WTC11 (cell line): ENCODE results near the gene DHRS9. TPM values are rescaled to one million over a fixed set of nuclear protein-coding genes. Genes with fewer than 3 reads are reported as not detected.

Experiments
- ATAC-seq: fragments of 200-7000 bp; cut with Tn5 transposase; 2 replicates; pipeline ENCODE4 v1.10.0; 2021; ENCODE audit warnings: mild to moderate bottlenecking, moderate library complexity
- CTCF ChIA-PET: fragments of 300-600 bp; sonication (Branson Sonifier 250); formaldehyde crosslinking; loops from one replicate; lab custom pipeline; 2021; ENCODE audit warnings: antibody characterized with exemption; lab: Charles Lee
- POLR2A ChIA-PET: fragments of 350-600 bp; sonication (Branson Sonifier 250); formaldehyde crosslinking; loops from one replicate; lab custom pipeline; 2021; ENCODE audit warnings: antibody characterized with exemption; lab: Charles Lee
- DNase-seq: peaks from one replicate; pipeline ENCODE4 v3.0.0; 2021; ENCODE audit warnings: low spot score
- H3K27ac Mint-ChIP-seq: 2 replicates; pipeline ENCODE4 v1.8.0; 2021; ENCODE audit warnings: mixed read lengths
- H3K27me3 Mint-ChIP-seq: 2 replicates; pipeline ENCODE4 v1.8.0; 2021; ENCODE audit warnings: low read depth, mild to moderate bottlenecking, moderate library complexity, mixed read lengths
- H3K36me3 Mint-ChIP-seq: 2 replicates; pipeline ENCODE4 v1.8.0; 2021; ENCODE audit warnings: mixed read lengths
- H3K4me1 Mint-ChIP-seq: 2 replicates; pipeline ENCODE4 v1.8.0; 2022; ENCODE audit warnings: mixed read lengths
- H3K4me3 Mint-ChIP-seq: 2 replicates; pipeline ENCODE4 v1.8.0; 2021; ENCODE audit warnings: mild to moderate bottlenecking, moderate library complexity, mixed read lengths
- H3K9me3 Mint-ChIP-seq: 2 replicates; pipeline ENCODE4 v1.8.0; 2021; ENCODE audit warnings: mixed read lengths
- AFF4 ChIP-seq: sonication (generic); formaldehyde crosslinking; IDR thresholded peaks from 2 replicates; pipeline ENCODE4 v1.8.1; 2023; ENCODE audit warnings: mild to moderate bottlenecking, missing genetic modification reagents, borderline replicate concordance
- ARID4B ChIP-seq: sonication (generic); formaldehyde crosslinking; IDR thresholded peaks from 2 replicates; pipeline ENCODE4 v1.8.0; 2023; ENCODE audit warnings: missing genetic modification reagents, mild to moderate bottlenecking, borderline replicate concordance
- ATF1 ChIP-seq: sonication (generic); formaldehyde crosslinking; IDR thresholded peaks from 2 replicates; pipeline ENCODE4 v1.8.1; 2023; ENCODE audit warnings: mild to moderate bottlenecking, moderate library complexity, missing genetic modification reagents
- ATF3 ChIP-seq: sonication (generic); formaldehyde crosslinking; conservative IDR thresholded peaks from 2 replicates; pipeline ENCODE4 v1.8.1; 2022; ENCODE audit warnings: mild to moderate bottlenecking, missing genetic modification reagents
- ELF4 ChIP-seq: sonication (generic); formaldehyde crosslinking; IDR thresholded peaks from 2 replicates; pipeline ENCODE4 v1.8.1; 2022; ENCODE audit warnings: low read depth, mild to moderate bottlenecking, moderate library complexity, missing genetic modification reagents
- ETV6 ChIP-seq: sonication (generic); formaldehyde crosslinking; IDR thresholded peaks from 2 replicates; pipeline ENCODE4 v1.8.1; 2022; ENCODE audit warnings: mild to moderate bottlenecking, missing genetic modification reagents
- GABPB1 ChIP-seq: sonication (generic); formaldehyde crosslinking; IDR thresholded peaks from 2 replicates; pipeline ENCODE4 v1.8.1; 2023; ENCODE audit warnings: mild to moderate bottlenecking, missing genetic modification reagents
- GTF2I ChIP-seq: fragments of 250-450 bp; sonication (Bioruptor Pico); conservative IDR thresholded peaks from 2 replicates; pipeline ENCODE4 v1.4.0; 2021; ENCODE audit warnings: mild to moderate bottlenecking
- HMGA2 ChIP-seq: fragments of 250-450 bp; sonication (Bioruptor Pico); IDR thresholded peaks from 2 replicates; pipeline ENCODE4 v1.4.0; 2021; ENCODE audit warnings: mild to moderate bottlenecking, moderate library complexity
- HMGXB4 ChIP-seq: sonication (generic); formaldehyde crosslinking; IDR thresholded peaks from 2 replicates; pipeline ENCODE4 v1.8.1; 2023; ENCODE audit warnings: mild to moderate bottlenecking, moderate library complexity, missing genetic modification reagents
- IRF1 ChIP-seq: sonication (generic); formaldehyde crosslinking; IDR thresholded peaks from 2 replicates; pipeline ENCODE4 v1.8.0; 2023; ENCODE audit warnings: missing genetic modification reagents
- MXD4 ChIP-seq: fragments of 250-450 bp; sonication (Bioruptor Pico); IDR thresholded peaks from 2 replicates; pipeline ENCODE4 v1.8.0; 2021; ENCODE audit warnings: mild to moderate bottlenecking, moderate library complexity, borderline replicate concordance
- NFATC4 ChIP-seq: fragments of 250-450 bp; sonication (Bioruptor Pico); IDR thresholded peaks from 2 replicates; pipeline ENCODE4 v1.9.0; 2021; ENCODE audit warnings: mild to moderate bottlenecking
- NFE2L1 ChIP-seq: sonication (generic); formaldehyde crosslinking; IDR thresholded peaks from 2 replicates; pipeline ENCODE4 v1.8.1; 2023; ENCODE audit warnings: missing genetic modification reagents
- NR1H2 ChIP-seq: sonication (generic); formaldehyde crosslinking; IDR thresholded peaks from 2 replicates; pipeline ENCODE4 v1.9.0; 2021; ENCODE audit warnings: mild to moderate bottlenecking, moderate library complexity, missing genetic modification reagents
- NR2C2 ChIP-seq: sonication (generic); formaldehyde crosslinking; IDR thresholded peaks from 2 replicates; pipeline ENCODE4 v1.8.0; 2022; ENCODE audit warnings: mild to moderate bottlenecking, missing genetic modification reagents
- OVOL2 ChIP-seq: fragments of 250-450 bp; sonication (Bioruptor Pico); IDR thresholded peaks from 2 replicates; pipeline ENCODE4 v1.9.0; 2021; ENCODE audit warnings: mild to moderate bottlenecking, borderline replicate concordance
- SMAD4 ChIP-seq: sonication (generic); formaldehyde crosslinking; IDR thresholded peaks from 2 replicates; pipeline ENCODE4 v1.8.0; 2022; ENCODE audit warnings: mild to moderate bottlenecking, missing genetic modification reagents
- SOX15 ChIP-seq: fragments of 250-450 bp; sonication (Bioruptor Pico); IDR thresholded peaks from 2 replicates; pipeline ENCODE4 v1.9.0; 2021; ENCODE audit warnings: mild to moderate bottlenecking
- TEAD1 ChIP-seq: sonication (generic); formaldehyde crosslinking; IDR thresholded peaks from 2 replicates; pipeline ENCODE4 v1.8.0; 2022; ENCODE audit warnings: mild to moderate bottlenecking, missing genetic modification reagents
- USF2 ChIP-seq: sonication (generic); formaldehyde crosslinking; IDR thresholded peaks from 2 replicates; pipeline ENCODE4 v1.8.1; 2023; ENCODE audit warnings: mild to moderate bottlenecking, missing genetic modification reagents, moderate library complexity
- ZBTB21 ChIP-seq: sonication (generic); formaldehyde crosslinking; IDR thresholded peaks from 2 replicates; pipeline ENCODE4 v1.8.1; 2023; ENCODE audit warnings: mild to moderate bottlenecking, missing genetic modification reagents, borderline replicate concordance
- ZNF396 ChIP-seq: fragments of 250-450 bp; sonication (Bioruptor Pico); IDR thresholded peaks from 2 replicates; pipeline ENCODE4 v1.8.0; 2021; ENCODE audit warnings: mild to moderate bottlenecking, moderate library complexity, borderline replicate concordance
- ZNF416 ChIP-seq: fragments of 250-450 bp; sonication (Bioruptor Pico); IDR thresholded peaks from 2 replicates; pipeline ENCODE4 v1.9.0; 2021; ENCODE audit warnings: mild to moderate bottlenecking, inconsistent platforms
- ZNF423 ChIP-seq: fragments of 250-450 bp; sonication (Bioruptor Pico); IDR thresholded peaks from 2 replicates; pipeline ENCODE4 v2.1.2; 2022; ENCODE audit warnings: mild to moderate bottlenecking, moderate library complexity
- ZNF512 ChIP-seq: sonication (generic); formaldehyde crosslinking; IDR thresholded peaks from 2 replicates; pipeline ENCODE4 v1.8.1; 2022; ENCODE audit warnings: missing genetic modification reagents, borderline replicate concordance
- total RNA-seq: library from RNA; stranded (reverse); gene quantifications from 3 replicates; pipeline ENCODE4 v1.2.3, GENCODE V29; 2021

Gene DHRS9
- total RNA-seq, 1 experiment from 2014 or later = not detected

GRCh38 chr2:169069833-169070232 lies 470 bp downstream of the DHRS9 start:
- Mint-ChIP-seq H3K9me3 (no peaks in the 10 kb centered on the region), H3K27me3 (no peaks in the 10 kb centered on the region; the same call in 1 of the 2 replicates), H3K4me1 (no peaks in the 10 kb centered on the region), H3K4me3 (no peak overlapping the region), H3K36me3 (no peaks in the 10 kb centered on the region), H3K27ac (no peak overlapping the region)
- DNase-seq (no peak), ATAC-seq (no peak)
- CTCF ChIA-PET = no interaction called here
- TF ChIP-seq ELF4 (CRISPR knock-in tag) = no peak
- TF ChIP-seq USF2 = no peak
- TF ChIP-seq HMGA2 = no peak
- TF ChIP-seq ATF1 (CRISPR knock-in tag) = no peak
- TF ChIP-seq GABPB1 (CRISPR knock-in tag) = no peak
- TF ChIP-seq SMAD4 (CRISPR knock-in tag) = no peak
- TF ChIP-seq GTF2I (CRISPR knock-in tag) = no peak
- no peak for TF ChIP-seq NR1H2 (CRISPR knock-in tag)
- TF ChIP-seq ZNF423 = no peak
- no peak for TF ChIP-seq ETV6 (CRISPR knock-in tag)
- TF ChIP-seq ZNF512 (CRISPR knock-in tag) = no peak
- no peak for TF ChIP-seq ZNF396 (CRISPR knock-in tag)
- no peak for TF ChIP-seq SOX15 (CRISPR knock-in tag)
- no peak for TF ChIP-seq TEAD1
- TF ChIP-seq ZNF416 (CRISPR knock-in tag) = no peak
- TF ChIP-seq ATF3 (CRISPR knock-in tag) = no peak
- TF ChIP-seq ZBTB21 (CRISPR knock-in tag) = no peak
- no peak for TF ChIP-seq NFE2L1
- no peak for TF ChIP-seq IRF1 (CRISPR knock-in tag)
- POLR2A ChIA-PET = no interaction called here

- ATAC-seq (no peak), DNase-seq (no peak)
- no peaks in the 10 kb centered on the region for H3K9me3 Mint-ChIP-seq
- CTCF ChIA-PET = no interaction called here
- no peaks in the 10 kb centered on the region for H3K4me1 Mint-ChIP-seq
- H3K36me3 Mint-ChIP-seq = no peaks in the 10 kb centered on the region
- no peaks in the 10 kb centered on the region; the same call in 1 of the 2 replicates for H3K27me3 Mint-ChIP-seq
- POLR2A ChIA-PET = no interaction called here
- H3K4me3 Mint-ChIP-seq = no peak overlapping the region
- H3K27ac Mint-ChIP-seq = no peak overlapping the region
- TF ChIP-seq NR2C2 (CRISPR knock-in tag) (no peak), NFATC4 (no peak), HMGXB4 (CRISPR knock-in tag) (no peak), AFF4 (no peak), MXD4 (CRISPR knock-in tag) (no peak), OVOL2 (CRISPR knock-in tag) (no peak), ARID4B (CRISPR knock-in tag) (no peak)
Observed at GRCh38 chr2:169071455-169071854, 2.1 kb downstream of the DHRS9 start.
